Body of pancreas (tissue), 4 donors: ENCODE results near the gene AGPS.

Source experiments
- POLR2A ChIP-seq, 3 donors: fragments of 450-650 bp; IDR thresholded peaks; one replicate each; pipeline ENCODE4 v1.6.1; 2016; ENCODE audit warnings: antibody characterized with exemption in 3 of 3, mild to moderate bottlenecking in 2 of 3
- TF ChIP-seq, protein P1 (sequence below), 7 experiments: fragments of 450-650 bp in 4 of 7; fragments of 200-600 bp in 3 of 7; sonication (generic) in 3 of 7; IDR thresholded peaks; one replicate each; pipeline ENCODE4 v1.5.1; 2016 to 2019; ENCODE audit warnings: antibody characterized with exemption in 7 of 7

GRCh38 chr2:177574356-177574755 is 181.8 kb downstream of the AGPS start:
- TF ChIP-seq, protein P1, sequence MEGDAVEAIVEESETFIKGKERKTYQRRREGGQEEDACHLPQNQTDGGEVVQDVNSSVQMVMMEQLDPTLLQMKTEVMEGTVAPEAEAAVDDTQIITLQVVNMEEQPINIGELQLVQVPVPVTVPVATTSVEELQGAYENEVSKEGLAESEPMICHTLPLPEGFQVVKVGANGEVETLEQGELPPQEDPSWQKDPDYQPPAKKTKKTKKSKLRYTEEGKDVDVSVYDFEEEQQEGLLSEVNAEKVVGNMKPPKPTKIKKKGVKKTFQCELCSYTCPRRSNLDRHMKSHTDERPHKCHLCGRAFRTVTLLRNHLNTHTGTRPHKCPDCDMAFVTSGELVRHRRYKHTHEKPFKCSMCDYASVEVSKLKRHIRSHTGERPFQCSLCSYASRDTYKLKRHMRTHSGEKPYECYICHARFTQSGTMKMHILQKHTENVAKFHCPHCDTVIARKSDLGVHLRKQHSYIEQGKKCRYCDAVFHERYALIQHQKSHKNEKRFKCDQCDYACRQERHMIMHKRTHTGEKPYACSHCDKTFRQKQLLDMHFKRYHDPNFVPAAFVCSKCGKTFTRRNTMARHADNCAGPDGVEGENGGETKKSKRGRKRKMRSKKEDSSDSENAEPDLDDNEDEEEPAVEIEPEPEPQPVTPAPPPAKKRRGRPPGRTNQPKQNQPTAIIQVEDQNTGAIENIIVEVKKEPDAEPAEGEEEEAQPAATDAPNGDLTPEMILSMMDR (IDR thresholded peaks at IDR 0.05), result no peak
- no peak for TF ChIP-seq POLR2A (IDR thresholded peaks at IDR 0.05)
